Cardiac fibroblast (primary cell): Measurements from ENCODE around the gene FOXP3.
A peak's percentile ranks its signal among the peaks of the same experiment; 100 is the strongest.

ENCODE experiments used
- DNase-seq, 2 donors: peaks; one replicate each; pipeline versions ENCODE4 v3.0.0 to v3.0.0-alpha.2; 2010; ENCODE audit warnings: low read depth in 2 of 2
- H3K4me3 ChIP-seq, 2 donors: replicated peaks in 1 of 2; 1 replicate in 1 of 2; 2 replicates in 1 of 2; pipeline ENCODE4 v1.5.1; 2011; ENCODE audit warnings: low read depth in 2 of 2, low read length in 2 of 2, mild to moderate bottlenecking in 2 of 2, moderate library complexity in 1 of 2
- TF ChIP-seq, protein P1 (sequence below): IDR thresholded peaks from one replicate; pipeline ENCODE4 v1.5.1; 2011; ENCODE audit warnings: low read depth, mild to moderate bottlenecking, low read length, inconsistent platforms

Gene FOXP3

DNA sequence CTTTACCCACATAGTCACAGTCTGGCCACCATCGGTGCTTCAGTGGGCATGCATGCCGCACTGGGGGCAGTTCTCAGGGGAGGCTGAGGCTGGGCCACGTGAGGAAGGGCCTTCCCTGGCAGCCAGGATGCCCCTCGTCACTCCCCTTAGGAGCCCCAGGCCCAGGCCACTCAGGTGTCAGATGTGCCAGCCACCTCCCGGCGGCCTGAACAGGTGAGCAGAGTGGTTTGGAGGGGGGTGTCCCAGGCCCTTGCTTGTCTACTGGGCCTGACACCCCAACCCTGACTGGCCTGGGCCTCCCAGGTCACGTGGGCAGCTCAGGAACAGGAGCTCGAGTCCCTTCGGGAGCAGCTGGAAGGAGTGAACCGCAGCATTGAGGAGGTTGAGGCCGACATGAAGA is 17.2 kb downstream of the FOXP3 start:
- no peak for DNase-seq
- TF ChIP-seq, protein P1, sequence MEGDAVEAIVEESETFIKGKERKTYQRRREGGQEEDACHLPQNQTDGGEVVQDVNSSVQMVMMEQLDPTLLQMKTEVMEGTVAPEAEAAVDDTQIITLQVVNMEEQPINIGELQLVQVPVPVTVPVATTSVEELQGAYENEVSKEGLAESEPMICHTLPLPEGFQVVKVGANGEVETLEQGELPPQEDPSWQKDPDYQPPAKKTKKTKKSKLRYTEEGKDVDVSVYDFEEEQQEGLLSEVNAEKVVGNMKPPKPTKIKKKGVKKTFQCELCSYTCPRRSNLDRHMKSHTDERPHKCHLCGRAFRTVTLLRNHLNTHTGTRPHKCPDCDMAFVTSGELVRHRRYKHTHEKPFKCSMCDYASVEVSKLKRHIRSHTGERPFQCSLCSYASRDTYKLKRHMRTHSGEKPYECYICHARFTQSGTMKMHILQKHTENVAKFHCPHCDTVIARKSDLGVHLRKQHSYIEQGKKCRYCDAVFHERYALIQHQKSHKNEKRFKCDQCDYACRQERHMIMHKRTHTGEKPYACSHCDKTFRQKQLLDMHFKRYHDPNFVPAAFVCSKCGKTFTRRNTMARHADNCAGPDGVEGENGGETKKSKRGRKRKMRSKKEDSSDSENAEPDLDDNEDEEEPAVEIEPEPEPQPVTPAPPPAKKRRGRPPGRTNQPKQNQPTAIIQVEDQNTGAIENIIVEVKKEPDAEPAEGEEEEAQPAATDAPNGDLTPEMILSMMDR = no peak
- no peak overlapping the region for H3K4me3 ChIP-seq

DNA sequence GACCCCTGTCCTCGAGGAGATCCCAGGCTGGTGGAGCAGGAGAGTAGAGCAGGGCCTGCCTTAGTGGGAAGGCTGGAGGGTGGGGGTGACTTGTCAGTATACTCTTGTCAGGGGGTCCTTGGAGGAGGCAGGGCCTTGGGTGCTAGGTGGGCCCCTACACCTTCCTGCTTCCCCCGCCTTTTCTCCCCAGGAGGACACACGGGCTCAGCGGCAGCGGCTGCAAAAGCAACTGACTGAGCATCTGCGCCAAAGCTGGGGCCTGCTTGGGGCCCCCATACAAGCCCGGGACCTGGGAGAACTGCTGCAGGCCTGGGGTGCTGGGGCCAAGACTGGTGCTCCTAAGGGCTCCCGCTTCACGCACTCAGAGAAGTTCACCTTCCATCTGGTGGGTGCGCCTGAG is 18.0 kb downstream of the FOXP3 start:
- TF ChIP-seq, protein P1 = no peak
- H3K4me3 ChIP-seq = no peak overlapping the region
- no peak for DNase-seq

DNA sequence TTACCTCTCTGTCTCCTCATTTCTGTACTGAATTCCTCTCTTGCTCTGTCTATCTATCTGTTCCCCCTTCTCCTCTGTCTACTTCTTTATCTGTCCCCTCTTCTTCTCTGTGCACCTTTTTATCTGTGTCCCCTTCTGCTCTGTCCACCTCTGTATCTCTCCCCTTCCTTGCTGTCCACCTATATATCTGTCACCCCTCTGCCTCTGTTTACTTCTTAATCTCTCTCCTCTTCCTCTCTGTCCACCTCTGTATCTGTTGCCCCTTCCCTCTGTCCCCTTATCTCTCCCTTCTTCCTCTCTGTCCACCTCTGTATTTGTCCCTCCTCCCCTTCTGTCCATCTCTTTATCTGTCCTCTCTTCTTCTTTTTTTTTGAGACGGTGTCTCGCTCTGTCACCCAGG is 20.3 kb downstream of the FOXP3 start:
- TF ChIP-seq, protein P1 = no peak
- H3K4me3 ChIP-seq = no peak overlapping the region
- no peak for DNase-seq

DNA sequence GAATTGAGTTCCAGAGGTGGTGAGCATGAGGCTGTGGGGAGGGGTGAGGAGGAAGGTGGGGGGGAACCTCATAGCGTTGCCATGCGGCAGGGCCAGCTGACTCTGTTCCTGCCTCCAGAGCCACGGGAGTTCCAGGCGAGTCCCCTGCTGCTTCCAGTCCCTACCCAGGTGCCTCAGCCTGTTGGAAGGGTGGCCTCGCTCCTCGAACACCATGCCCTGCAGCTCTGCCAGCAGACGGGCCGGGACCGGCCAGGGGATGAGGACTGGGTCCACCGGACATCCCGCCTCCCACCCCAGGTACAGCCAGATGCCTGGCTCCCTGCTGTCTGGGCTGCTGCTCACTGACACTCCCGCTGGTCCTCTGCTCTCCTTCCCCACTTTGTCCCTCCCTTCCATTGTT is 21.3 kb downstream of the FOXP3 start:
- DNase-seq = no peak
- H3K4me3 ChIP-seq = no peak overlapping the region
- TF ChIP-seq, protein P1 = no peak

DNA sequence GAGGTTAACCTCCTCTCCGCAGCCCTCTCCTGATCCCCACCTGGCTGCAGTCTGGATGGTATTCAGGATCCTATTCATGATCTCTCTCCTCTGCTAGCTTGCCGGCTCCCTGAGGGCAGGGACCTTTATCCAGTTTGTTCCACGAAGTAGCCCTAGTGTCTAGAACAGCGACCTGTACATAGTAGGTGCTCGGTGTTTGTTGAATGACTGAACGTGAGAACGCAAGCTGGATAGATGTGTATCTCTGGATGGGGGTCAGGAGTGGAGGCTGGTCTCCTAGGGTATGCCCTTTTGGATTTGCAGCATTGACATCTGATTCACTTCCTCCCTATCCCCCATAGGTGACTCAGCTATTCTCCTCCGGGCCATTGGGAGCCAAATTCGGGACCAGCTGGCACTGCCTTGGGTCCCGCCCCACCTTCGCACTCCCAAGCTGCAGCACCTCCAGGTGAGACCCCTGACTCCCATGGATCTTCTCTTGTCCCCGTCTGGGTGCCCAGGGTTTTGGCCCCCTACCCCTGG is 21.9 kb downstream of the FOXP3 start:
- TF ChIP-seq, protein P1 = no peak
- DNase-seq = peak in 1 of 2 donors; percentile 13
- H3K4me3 ChIP-seq = no peak overlapping the region

DNA sequence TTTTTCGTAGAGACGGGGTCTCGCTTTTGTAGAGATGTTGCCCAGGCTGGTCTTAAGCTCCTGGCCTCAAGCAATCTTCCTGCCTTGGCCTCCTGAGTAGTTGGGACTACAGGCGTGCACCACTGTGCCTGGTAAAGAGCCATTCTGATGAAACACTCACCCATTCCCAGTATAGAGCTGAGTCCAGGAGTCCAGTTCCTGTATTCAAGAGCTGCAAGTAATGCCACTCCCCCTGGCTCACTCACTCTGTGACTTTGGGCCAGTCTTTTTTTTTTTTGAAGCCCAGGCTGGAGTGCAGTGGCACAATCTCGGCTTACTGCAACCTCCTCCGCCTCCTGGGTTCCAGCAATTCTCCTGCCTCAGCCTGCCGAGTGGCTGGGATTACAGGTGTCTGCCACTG is 25.8 kb downstream of the FOXP3 start:
- no peak for DNase-seq
- TF ChIP-seq, protein P1 = no peak
- no peak overlapping the region for H3K4me3 ChIP-seq

DNA sequence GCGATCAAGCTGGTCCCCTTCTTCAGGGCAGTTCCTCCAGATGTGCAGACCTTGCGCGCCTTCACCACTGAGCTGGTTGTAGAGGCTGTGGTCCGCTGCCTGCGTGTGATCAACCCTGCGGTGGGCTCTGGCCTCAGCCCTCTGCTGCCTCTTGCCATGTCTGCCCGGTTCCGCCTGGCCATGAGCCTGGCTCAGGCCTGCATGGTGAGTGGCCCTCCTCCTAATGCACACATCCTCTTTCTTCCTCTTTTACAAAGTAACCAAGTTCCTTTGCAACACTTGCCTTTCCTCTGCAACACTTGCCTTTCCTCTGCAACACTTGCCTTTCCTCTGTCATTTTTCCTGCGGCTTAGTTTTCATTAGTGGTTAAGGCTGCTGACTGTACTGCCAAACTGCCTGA is 27.4 kb downstream of the FOXP3 start:
- no peak overlapping the region for H3K4me3 ChIP-seq
- TF ChIP-seq, protein P1 = no peak
- no peak for DNase-seq
